Body of pancreas (tissue), 4 donors: Measurements from ENCODE around the gene SLC22A6. TPM values are rescaled to one million over a fixed set of nuclear protein-coding genes. Genes with fewer than 3 reads are reported as not detected.

Source experiments
- ATAC-seq: fragments of 150-250 bp; one replicate; pipeline ENCODE4 v1.9.1; 2016
- DNase-seq, 4 donors: peaks; one replicate each; pipeline ENCODE4 v3.0.0-alpha.2; 2019
- H3K27ac ChIP-seq, 4 donors: fragments of 200-600 bp; sonication (generic); 1 replicate in 3 of 4; 2 replicates in 1 of 4; pipeline versions ENCODE4 v1.5.1 to v1.6.1; 2016 to 2019; ENCODE audit warnings: mild to moderate bottlenecking in 1 of 4, mixed read lengths in 1 of 4, moderate library complexity in 1 of 4
- H3K27me3 ChIP-seq, 2 donors: fragments of 200-600 bp; sonication (generic); one replicate each; pipeline ENCODE4 v1.6.0; 2016; ENCODE audit warnings: mild to moderate bottlenecking in 1 of 2
- H3K36me3 ChIP-seq, 2 donors: fragments of 200-600 bp; sonication (generic); replicated peaks in 1 of 2; 2 replicates each; pipeline ENCODE4 v1.5.1; 2016; ENCODE audit warnings: low read depth in 2 of 2; ENCODE audit not compliant: insufficient read depth in 1 of 2
- H3K4me1 ChIP-seq: fragments of 200-600 bp; sonication (generic); one replicate; pipeline ENCODE4 v1.6.0; 2016
- H3K4me3 ChIP-seq, 2 donors: fragments of 200-600 bp; sonication (generic); 1 replicate in 1 of 2; 2 replicates in 1 of 2; pipeline ENCODE4 v1.5.1; 2016 to 2019
- H3K9me3 ChIP-seq, 3 donors: fragments of 200-600 bp; sonication (generic); 1 replicate in 2 of 3; 2 replicates in 1 of 3; pipeline ENCODE4 v1.5.1; 2016
- POLR2A ChIP-seq, 3 donors: fragments of 450-650 bp; IDR thresholded peaks; one replicate each; pipeline ENCODE4 v1.6.1; 2016; ENCODE audit warnings: antibody characterized with exemption in 3 of 3, mild to moderate bottlenecking in 2 of 3
- WGBS, 2 donors: methylation state at CpG; one replicate each; pipeline ENCODE4 v1.1.5; 2017; 5-methylcytosine and 5-hydroxymethylcytosine counted together
- intact Hi-C: fragments of 100-400 bp; cut with DNase I; formaldehyde crosslinking; loops from one replicate; pipeline ENCODE4 v1.15.1; 2023
- small RNA-seq: library from RNA; depleted of rRNA; stranded (forward); fragments of <200 nt; gene quantifications from one replicate; pipeline ENCODE3, GENCODE V24; 2016
- total RNA-seq, 2 donors: library from RNA; depleted of rRNA; stranded (reverse); fragments of >200 nt; gene quantifications; one replicate each; pipeline ENCODE4 v1.1.0, GENCODE V29; 2016
- TF ChIP-seq, protein P1 (sequence below), 7 experiments: fragments of 450-650 bp in 4 of 7; fragments of 200-600 bp in 3 of 7; sonication (generic) in 3 of 7; IDR thresholded peaks; one replicate each; pipeline ENCODE4 v1.5.1; 2016 to 2019; ENCODE audit warnings: antibody characterized with exemption in 7 of 7

SLC22A6 gene
- total RNA-seq, 2 donors from 2014 or later: not detected

DNA sequence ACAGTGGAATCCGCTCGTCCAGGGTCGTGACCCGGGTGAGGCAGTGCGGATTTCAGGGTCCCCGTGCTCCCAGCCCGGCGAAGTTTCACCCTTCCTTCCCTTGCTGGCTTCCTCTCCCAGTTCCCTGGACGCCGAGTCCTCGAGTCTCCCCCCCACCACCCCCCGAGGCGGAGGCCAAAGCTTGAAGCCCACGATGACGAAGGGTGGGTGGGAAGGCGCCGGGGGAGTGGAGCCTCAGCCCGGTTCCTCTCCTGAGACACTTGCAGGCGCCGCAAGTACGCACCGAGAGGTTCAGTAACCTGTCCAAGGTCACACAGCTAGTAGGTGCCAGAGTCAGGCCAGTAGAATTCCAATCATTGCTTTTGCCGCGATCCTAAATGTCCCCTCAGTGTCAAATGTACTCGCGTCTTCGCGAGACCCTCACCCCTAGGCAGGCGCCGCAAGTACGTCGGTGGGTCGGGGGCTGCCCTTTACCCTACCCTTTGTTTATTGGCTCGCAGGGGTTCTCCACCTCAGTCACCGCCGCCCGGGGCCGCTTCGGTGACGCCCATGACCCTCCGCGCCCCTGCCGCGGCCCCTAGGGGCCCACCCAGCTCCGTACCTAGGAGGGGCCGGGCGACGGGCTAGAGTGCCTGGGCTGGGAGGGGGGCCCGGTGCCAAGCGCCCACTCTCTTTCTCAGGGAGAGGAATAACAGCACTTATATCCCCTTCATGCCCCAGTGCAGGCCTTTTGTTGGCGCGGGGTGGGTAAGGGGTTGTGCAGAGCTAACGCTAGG is 57.9 kb downstream of the SLC22A6 start:
- ATAC-seq (no peak), DNase-seq (no peak)
- Histone ChIP-seq H3K4me1 (peaks cover 33% of the 10 kb centered on the region), H3K36me3 (no peaks in the 10 kb centered on the region), H3K27me3 (peaks cover 0 to 19% of the 10 kb centered on the region in 2 donors), H3K9me3 (no peaks in the 10 kb centered on the region), H3K27ac (no peak overlapping the region), H3K4me3 (no peak overlapping the region)
- intact Hi-C loops: no loop called here
- TF ChIP-seq, protein P1, sequence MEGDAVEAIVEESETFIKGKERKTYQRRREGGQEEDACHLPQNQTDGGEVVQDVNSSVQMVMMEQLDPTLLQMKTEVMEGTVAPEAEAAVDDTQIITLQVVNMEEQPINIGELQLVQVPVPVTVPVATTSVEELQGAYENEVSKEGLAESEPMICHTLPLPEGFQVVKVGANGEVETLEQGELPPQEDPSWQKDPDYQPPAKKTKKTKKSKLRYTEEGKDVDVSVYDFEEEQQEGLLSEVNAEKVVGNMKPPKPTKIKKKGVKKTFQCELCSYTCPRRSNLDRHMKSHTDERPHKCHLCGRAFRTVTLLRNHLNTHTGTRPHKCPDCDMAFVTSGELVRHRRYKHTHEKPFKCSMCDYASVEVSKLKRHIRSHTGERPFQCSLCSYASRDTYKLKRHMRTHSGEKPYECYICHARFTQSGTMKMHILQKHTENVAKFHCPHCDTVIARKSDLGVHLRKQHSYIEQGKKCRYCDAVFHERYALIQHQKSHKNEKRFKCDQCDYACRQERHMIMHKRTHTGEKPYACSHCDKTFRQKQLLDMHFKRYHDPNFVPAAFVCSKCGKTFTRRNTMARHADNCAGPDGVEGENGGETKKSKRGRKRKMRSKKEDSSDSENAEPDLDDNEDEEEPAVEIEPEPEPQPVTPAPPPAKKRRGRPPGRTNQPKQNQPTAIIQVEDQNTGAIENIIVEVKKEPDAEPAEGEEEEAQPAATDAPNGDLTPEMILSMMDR (IDR thresholded peaks at IDR 0.05): no peak
- TF ChIP-seq POLR2A (IDR thresholded peaks at IDR 0.05): no peak
- WGBS, 2 donors: 19 to 33% methylated on average over 15 to 52 of the region's 53 CpGs

Small RNAs within 50 kb of the gene (small RNA-seq; reads per million reads assigned to genes)
- gene RN7SL259P: not detected

Other genes starting within 250 kb of the SLC22A6 start
- 1 to 10 TPM; 3.9 to 4.0 TPM for gene ZBTB3, start 230.8 kb downstream of the SLC22A6 start, total RNA-seq
- 10 to 100 TPM; 19.2 to 35.9 TPM for gene POLR2G, start 223.4 kb downstream of the SLC22A6 start, total RNA-seq
- 10 to 100 TPM; 23.9 to 39.9 TPM for gene TAF6L, start 213.6 kb downstream of the SLC22A6 start, total RNA-seq
- 10 to 100 TPM; 40.9 to 41.8 TPM for gene TMEM179B, start 197.6 kb downstream of the SLC22A6 start, total RNA-seq
- 10 to 100 TPM in 1 of 2 donors, 1 to 10 TPM in 1; 6.2 to 29.0 TPM for gene TMEM223, start 193.0 kb downstream of the SLC22A6 start, total RNA-seq
- gene NXF1, start 179.5 kb downstream of the SLC22A6 start, total RNA-seq: 100 to 1,000 TPM in 1 of 2 donors, 10 to 100 TPM in 1; 49.8 to 108 TPM
- gene STX5, start 152.9 kb downstream of the SLC22A6 start, total RNA-seq: 10 to 100 TPM; 20.1 to 23.6 TPM
- not detected for gene TEX54, start 152.1 kb downstream of the SLC22A6 start, total RNA-seq
- gene WDR74, start 145.4 kb downstream of the SLC22A6 start, total RNA-seq: 10 to 100 TPM; 15.8 to 40.0 TPM
- gene SLC3A2, start 104.1 kb downstream of the SLC22A6 start, total RNA-seq: 100 to 1,000 TPM in 1 of 2 donors, 10 to 100 TPM in 1; 75.5 to 108 TPM
- gene CHRM1, start 63.6 kb downstream of the SLC22A6 start, total RNA-seq: not detected
- gene SLC22A8, start 30.9 kb upstream of the SLC22A6 start, total RNA-seq: not detected
- gene SLC22A24, start 159.3 kb upstream of the SLC22A6 start, total RNA-seq: not detected